GM19239 (cell line): ENCODE data around the gene BCL2.
A peak's percentile ranks its signal among the peaks of the same experiment; 100 is the strongest.

ENCODE experiments used
- DNase-seq: peaks from one replicate; pipeline ENCODE4 v3.0.0; 2011; ENCODE audit warnings: low spot score; ENCODE audit not compliant: insufficient read length
- FAIRE-seq: peaks from 2 replicates; lab custom pipeline; 2011; peaks lifted over from hg19 to GRCh38; lab: Jason Lieb, UNC

Gene BCL2

DNA sequence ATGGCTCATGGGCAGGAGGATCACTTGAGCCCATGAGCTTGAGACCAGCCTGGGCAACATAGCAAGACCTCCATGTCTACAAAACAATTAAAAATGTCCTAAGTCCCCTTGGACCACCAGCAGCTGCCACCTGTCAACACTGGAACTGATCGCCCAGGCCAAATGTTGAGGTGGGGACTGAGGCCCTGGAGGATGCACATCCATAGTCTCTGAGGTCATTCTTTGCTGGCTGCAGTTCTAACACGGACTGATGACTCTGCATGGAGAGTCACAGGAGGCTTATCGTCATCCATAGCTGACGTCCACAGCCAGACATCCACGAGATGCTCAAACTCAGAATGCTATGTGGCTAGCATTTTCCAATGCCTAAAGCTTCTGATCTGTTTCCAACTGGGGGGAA, 151.3 kb downstream of the BCL2 start:
- FAIRE-seq, result no peak
- DNase-seq, result no peak

DNA sequence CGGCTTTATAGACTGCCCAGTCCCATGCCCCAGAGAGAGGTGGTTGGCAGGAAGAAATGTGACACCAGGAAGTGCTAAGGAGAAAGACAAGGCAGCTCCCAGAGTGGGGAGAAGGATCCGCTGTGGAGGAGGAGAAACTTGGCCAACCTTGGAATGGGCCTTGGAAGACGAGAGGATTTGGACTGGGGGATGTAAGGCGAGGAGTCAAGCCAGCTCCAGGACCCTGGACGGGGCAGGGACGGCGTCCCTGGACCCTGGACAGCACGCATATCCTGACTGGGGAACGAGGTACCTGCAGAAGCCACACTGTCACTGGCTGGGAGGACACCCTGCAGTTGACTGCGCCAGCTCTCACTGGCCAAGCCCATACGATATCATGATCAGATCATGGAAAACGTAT, 153.4 kb downstream of the BCL2 start:
- DNase-seq (no peak), FAIRE-seq (no peak)

DNA sequence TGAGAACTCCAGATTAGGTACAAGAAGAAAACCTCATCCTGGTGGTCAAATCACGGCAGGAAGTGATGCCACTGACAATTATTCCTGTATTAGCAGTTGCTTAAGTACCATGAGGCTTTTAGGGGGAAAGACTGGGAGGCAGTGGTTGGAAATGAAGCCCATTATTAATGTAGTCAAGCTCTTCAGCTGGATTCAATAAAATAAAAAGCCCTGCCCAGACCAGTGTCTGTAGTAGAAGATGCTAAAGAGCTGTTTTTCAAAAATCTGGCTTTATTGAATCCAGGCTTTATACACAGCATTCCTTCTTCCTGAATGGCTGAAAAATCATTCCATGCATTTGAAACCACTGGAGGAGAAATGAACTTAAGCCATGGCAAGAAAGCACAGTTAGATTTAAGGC, 155.2 kb downstream of the BCL2 start:
- FAIRE-seq, result peak; percentile 35
- DNase-seq, result no peak

DNA sequence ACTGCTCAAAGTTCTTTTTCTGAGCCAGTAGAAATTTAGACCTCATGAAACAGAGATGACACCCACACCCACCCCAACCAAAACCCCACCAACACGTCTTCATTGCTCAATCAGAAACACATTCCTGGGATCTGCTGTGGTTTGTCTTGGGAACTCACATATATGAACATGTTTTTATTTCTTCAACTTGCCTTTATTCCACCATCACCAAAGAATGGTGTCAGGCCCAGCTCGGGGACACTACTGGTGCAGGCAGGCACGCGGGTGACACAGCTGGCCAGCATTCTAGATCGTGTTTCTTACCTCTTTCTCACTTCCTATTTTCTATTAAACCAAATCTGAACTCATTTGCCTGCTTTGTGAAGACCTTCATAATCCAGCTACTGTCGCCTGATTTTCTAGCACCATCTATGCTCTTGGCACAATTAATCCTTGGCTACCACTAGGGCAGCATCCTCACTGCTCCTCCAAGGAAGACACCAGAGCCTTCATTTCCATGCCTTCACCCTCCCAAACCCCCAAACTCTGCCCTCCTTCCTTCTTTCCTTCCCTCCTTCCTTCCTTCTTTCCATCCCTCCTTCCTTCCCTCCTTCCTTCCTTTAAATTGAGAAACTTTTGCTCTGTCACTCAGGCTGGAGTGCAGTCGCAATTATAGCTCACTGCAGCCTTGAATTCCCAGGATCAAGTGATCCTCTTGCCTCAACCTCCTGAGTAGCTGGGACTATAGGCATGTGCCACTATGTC, 157.1 kb downstream of the BCL2 start:
- no peak for FAIRE-seq

DNA sequence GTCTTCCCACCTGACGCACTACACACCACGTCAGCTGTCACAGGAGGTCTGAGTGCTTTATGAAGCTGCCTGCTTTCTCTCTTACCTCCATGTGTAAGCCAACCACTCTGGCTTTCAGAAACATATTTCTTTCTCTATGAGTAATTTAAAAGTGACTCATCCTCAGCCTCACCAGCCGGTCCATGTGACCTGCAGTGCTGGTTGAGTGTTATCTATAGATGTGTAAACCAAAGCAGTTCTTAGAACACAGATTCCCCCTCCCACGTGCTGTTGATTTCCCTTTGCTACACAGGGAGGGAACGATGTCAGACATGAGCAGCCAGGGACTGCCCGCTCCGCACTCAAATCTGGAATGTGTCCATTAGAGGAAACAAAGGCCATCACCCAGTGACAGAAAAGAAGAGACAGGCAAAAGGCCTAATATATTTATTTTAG, 157.8 kb downstream of the BCL2 start:
- no peak for DNase-seq
- FAIRE-seq, result peak; percentile 100

More for the DNA sequence above, 157.1 kb downstream of the BCL2 start:
- DNase-seq, result no peak

DNA sequence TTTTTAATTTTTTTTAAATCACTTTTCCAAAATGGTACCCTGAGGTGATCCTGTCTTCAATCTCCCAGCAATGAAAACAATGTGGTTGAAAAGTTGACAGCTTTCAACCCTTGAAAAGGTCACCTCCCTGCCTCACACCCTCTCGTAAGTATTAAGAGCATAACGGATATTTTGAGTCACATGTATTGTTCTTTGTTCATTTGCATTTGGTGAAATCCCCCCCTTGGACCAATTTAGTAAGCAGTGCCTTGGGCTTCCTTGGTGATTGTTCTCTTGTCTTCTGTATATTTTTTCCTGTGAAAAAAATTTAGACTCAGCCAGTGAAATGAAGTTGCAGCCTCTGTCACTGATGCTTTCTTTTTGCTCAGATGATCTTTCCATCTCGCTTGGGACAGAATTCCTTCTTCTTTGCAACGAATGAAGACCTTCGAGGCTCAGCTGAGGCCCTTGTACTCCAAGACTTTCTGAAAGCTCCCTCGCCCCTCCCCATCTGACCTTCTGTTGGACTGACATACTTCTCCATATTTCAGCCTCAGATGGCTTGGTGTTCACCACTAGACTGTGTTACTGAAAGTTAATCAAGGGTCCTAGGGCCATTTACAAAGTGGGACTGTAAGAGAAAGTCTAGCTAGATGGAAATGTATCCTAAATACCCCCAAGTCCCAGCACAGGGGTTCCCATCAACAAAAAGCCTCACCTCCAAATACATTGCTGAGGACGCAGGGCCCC, 158.4 kb downstream of the BCL2 start:
- DNase-seq, result no peak
- FAIRE-seq, result no peak

DNA sequence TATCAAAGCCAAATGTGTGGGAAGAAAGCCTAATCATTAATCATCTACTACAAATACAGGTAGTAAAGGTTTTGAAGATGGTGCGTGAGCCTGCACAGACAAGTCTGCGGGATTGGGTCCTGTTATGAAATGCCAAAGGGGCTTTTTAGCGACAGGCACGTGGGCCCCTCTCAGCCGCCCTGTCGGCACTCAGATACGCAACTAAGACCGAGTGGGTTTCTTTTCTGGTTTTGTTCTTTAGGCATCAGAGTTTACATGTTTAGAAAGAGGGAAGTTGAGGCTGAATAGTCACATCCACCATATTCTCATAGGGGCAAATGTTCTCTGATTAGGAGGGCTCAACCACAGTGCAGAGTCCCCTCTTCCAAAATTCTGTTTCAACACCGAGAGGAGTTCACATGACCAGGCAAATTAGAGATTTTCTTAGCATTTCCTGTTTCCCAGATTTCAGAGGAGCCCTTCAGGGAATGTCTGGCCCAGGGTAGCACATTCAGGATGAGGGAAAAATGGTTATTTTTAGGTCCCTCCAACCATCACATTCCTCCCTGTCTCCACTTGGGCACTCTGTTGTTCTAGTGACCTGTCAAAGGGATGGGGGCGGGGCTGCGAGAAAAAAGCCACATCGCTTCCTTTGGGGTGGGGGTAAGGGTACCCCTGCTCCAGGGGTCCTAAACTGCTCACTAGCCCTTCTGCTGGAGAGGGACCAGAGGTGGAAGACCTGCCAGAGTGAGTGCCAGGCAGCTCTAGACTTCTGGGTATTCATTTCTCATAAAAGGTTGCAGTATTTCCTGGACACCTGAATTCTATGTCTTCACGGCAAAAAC, 159.2 kb downstream of the BCL2 start:
- no peak for FAIRE-seq
- no peak for DNase-seq

DNA sequence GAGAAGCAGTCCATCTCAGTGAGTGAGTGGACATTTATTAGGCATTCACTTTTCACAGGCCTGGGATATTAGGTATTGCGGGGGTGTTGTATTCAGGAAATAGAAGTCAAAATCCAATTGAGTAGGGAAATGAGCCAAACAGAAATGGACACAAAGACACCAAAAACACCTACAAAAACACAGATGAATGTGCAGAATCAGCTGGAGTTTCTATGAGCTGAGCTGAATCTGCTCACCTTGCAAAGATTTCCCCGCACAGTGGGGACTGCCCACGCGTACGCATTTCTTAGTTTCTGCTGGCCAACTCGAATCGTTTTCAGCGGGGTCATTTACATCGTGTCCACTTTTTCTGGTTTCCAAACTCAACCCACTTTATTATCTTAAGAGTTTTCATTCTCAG, 160.0 kb downstream of the BCL2 start:
- DNase-seq (no peak), FAIRE-seq (no peak)

DNA sequence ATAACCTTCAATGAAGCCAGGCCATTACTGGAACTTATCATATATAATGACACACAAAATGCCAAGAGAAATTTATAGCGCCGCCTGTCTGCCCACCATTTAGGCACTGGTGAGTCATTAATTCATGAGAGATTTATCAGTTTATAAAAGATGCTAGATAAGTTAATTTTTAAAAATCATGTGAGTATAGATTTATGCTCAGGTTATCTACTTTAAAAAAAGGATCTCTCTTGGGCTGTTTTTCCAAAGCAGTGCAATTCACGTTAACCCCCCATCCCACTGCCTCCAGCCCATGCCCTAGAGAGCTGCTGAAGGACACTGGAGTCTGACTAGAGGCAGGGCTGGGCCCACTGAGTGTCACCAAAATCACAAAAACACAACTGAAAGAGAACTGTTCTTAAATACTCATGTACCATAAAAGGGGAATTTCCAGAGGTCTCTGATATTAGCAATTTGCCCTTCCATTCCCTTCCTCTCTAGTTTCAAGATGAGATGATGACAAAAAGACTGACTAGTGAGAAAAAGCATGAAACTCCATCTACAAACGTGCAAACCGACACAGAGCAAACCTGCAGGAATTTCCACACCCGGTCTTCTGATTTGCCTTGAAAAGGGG, 160.8 kb downstream of the BCL2 start:
- FAIRE-seq (no peak), DNase-seq (no peak)

DNA sequence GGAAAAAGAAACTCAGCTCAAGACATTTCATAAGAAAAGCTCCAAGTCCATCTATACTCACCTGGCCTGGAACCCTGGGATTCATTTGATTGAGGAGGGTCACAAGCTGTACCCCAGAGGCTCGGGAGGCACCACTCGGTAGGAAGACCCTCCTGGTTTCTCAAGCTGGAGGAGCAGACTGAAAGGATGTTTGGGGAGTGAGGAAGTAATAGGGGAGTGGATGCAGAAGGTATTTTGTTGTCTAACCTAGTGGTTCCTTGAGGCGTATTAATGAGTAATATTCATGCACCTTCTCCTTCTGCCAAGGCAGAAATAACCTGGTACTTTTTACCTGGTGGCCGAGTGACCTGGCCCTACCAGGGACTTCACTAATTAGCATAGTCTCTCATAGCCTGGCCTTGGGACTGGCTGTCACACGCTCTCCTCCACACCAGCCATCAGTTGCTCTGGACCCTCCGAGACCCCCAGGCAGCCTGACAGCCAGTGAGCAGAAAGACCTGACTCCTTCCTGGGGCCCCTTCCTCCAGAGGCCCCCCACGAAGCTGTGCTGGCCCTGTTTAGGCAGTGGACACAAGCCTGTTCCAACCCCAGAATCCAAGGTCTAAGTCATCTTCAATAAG, 161.4 kb downstream of the BCL2 start:
- no peak for FAIRE-seq
- DNase-seq, result no peak

DNA sequence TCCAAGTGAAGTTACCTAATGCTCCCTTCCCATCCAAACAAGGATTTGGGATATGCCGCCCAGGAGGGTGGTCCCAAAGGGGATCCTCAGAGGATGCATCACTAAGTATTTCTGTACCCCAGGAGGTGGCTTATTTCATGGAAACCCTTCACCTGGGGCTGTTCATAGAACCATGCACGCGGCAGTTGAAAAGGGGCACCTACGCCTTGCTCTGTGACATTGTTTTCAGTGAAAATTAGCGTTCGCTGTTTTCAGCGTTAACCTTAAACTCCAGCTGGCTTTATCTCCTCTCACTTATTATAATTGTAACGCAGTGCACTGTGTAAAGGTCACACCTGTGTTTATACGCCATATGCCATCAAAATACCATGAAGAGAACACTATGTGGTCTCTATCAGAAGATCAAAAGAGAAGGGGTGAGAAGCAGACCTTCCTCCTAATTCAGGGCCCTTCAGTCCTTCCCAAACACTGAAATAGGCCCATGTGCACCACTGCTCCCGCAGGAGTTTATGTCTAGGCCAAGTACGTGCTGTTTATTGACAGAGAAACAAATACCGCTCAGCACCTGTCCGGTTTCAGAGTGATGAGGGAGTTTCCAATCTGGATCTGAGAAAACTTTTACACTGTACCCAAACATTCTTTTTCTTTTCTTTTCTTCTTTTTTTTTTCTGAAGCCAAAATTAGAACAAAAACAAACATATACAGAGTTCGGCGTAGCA, 162.1 kb downstream of the BCL2 start:
- no peak for DNase-seq
- peak; percentile 98 for FAIRE-seq

DNA sequence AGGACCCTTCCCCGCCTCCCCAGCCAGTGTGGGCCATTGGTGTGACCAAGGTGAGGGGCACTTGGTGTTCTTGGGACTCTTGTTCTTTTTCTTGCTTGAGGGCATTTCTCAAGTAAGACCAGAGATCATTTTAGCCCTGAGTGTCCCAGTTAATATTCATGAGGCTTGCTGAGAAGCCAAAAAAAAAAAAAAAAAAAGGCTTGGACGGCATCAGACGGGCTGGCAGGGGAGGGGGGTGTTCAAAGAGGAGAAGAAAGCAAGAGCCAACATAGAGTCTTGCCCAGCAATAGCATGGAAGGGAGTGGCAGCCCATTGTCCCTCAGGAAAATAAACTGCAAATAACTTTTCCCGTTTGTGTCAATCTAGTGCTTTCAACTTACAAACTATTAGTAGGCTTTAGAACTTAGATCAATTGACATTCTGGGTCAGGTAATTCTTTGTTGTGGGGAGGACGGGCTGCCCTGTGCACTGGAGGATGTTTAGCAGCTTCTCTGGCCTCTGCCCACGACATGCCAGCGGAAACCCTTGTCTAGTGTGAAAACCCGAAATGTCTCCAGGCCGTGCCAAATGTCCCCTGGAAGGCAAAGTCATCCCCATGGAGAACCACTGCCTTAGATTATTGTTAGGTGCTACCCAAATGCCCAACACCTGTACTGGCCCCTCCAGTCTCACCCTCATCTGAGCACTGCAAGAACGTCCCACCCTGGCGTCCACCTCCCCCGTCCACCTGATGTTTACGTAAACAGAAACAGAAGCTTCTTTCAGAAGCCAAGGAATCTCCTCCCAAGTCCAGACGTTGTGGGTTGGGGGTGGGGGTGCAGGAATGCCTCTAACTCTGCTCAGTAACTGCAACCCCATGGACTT, 163.4 kb downstream of the BCL2 start:
- no peak for FAIRE-seq
- DNase-seq, result no peak

DNA sequence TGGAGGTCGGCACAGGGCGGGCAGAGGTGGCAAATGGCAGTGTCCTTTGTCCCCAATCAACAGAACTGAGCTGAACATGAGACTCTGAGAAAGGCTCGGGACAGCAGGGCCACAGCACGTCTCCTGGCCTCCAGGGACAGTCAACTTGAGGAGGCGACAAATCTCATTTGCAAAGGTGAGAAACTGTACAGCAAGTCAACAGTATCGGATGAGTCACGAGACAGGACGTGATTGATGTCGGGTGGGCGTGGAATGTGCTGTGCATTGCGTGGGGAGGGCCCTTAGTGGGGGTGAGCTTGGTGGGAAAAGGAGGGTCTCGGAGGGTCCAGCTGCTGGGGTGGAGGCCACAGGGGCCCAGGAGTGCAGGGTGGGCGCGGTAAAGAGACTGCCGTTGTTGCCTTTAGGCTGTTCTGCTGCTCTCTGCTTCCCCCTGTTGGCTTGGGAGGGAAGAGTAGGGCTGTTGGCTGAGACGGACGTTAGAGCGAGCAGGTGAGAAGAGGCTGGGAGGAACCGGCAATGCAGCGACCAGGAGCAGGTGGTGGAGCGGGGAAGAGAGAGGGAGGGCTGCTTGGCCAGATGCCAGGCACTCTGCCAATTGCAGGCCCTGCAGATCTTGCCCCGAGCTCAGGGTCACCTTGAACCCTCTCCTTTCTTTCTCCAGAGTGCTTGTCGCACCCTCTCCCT, 164.3 kb downstream of the BCL2 start:
- FAIRE-seq (peak; percentile 99), DNase-seq (no peak)

DNA sequence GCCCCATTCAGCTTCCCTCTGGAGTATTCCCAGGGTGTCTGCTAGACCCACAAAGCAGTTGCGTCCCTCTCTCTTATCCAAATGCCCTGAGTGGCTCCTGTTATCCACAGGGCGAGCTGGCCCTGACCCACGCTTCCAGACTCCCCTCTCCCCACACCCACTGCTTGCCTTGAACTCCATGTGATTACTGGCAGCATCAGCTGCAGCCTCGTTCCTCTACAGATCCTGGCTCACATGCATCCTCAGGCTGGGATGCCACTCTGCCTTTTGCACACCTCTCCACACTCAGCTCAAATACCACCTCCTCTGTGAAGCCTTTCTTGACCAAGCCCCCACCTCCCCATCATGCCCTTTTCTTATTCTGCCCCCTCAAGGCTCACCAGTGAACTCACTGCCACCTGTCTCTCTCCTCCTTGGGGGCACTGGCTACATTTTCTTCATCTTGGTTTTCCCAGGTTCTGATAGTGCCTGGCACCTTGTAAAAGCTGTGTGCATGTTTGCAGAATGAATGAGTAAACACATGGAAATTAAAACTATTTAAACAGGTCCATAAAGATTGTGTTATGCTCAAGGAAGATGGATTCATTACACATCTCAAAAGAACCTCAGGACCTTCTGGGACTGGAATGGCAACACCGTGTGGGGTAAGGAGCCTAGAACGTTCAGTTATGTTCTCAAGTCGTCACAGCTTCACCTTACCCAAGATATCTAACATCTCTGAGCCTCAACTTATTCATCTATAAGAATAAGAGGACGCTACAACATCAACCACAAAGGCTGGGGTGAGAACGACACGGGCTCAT, 165.0 kb downstream of the BCL2 start:
- FAIRE-seq (no peak), DNase-seq (no peak)

DNA sequence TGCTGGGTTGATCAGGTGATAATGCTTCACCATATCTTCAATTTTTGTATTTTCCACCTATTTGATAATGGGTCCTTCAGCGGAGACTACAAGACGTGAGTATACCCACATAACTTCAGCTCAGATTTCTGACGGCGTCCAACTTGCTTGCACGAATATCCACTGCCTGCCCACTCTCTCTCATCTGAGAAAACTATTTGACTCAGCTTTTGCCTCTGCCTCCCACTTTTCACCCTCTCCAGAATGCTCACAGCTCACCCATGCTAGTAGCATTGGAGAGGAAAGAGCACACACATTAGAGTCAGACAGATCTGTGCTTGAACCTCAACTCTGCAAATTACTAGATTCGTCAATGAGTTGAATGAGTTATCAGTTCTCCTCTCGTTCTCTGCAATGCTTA, 166.8 kb downstream of the BCL2 start:
- peak; percentile 90 for FAIRE-seq
- DNase-seq, result no peak

DNA sequence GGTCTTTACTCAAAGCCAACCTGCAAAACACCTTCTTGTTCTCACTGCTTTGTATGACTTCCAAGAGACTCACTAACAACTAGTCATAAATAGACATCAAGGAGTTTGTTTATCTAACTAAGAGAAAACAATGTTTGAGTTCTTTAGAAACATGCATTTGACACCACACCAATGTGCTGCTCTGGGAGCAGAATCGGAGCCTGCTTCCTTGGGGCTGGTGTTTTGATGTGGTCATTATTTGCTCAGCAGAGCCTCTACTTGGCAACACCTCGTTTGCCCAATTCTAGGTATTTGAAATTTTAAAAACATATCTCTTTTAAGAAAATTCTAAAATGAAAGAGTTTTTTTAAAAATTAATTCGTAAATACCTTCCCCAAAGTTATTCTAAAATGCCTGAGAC, 167.5 kb downstream of the BCL2 start:
- peak; percentile 79 for FAIRE-seq
- DNase-seq, result no peak

DNA sequence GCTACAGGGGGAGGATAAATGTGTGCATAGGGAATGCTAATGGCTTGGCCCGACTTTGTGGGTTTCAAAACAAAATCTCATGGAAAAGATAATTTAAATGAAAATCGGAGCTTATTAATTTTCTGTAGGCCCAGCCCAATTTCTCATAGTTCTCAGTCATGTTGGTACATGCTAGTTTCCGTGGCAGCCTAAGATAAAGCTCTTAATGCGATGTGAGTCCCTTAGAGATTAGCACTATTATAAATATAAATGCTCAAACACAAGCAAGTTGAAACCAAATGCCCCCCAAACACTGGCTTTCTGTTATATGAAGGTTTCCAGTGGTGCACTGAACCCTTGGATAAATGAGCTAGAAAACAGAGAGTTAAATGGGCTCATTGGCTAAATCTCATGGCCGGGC, 168.0 kb downstream of the BCL2 start:
- FAIRE-seq, result no peak
- DNase-seq, result no peak
